IPS-18a (cell line): ENCODE data around the gene KCNQ1.

Experiments
- H3K27ac ChIP-seq: one replicate; pipeline ENCODE4 v1.5.1; 2013; ENCODE audit warnings: low read length
- H3K27me3 ChIP-seq: one replicate; pipeline ENCODE4 v1.6.1; 2013; ENCODE audit warnings: mild to moderate bottlenecking, low read length; ENCODE audit not compliant: control insufficient read depth, insufficient read depth
- H3K36me3 ChIP-seq: one replicate; pipeline ENCODE4 v1.6.1; 2013; ENCODE audit warnings: low read depth, low read length; ENCODE audit not compliant: control insufficient read depth
- H3K4me1 ChIP-seq: one replicate; pipeline ENCODE4 v1.6.1; 2013; ENCODE audit warnings: low read depth, low read length; ENCODE audit not compliant: control insufficient read depth
- H3K4me3 ChIP-seq: one replicate; pipeline ENCODE4 v1.5.1; 2013; ENCODE audit warnings: low read length
- H3K9ac ChIP-seq: one replicate; pipeline ENCODE4 v1.6.1; 2013; ENCODE audit warnings: mild to moderate bottlenecking, low read length, moderate library complexity
- H3K9me3 ChIP-seq: one replicate; pipeline ENCODE4 v1.6.1; 2013; ENCODE audit warnings: low read depth, low read length; ENCODE audit not compliant: control insufficient read depth

Gene KCNQ1

GRCh38 chr11:2816523-2816922, 371.7 kb downstream of the KCNQ1 start:
- Histone ChIP-seq H3K27me3 (peaks cover 21% of the 10 kb centered on the region), H3K9ac (no peak overlapping the region), H3K4me3 (no peak overlapping the region), H3K36me3 (no peaks in the 10 kb centered on the region), H3K4me1 (peaks cover 9% of the 10 kb centered on the region), H3K27ac (no peak overlapping the region), H3K9me3 (no peaks in the 10 kb centered on the region)

GRCh38 chr11:2816941-2817421, 372.2 kb downstream of the KCNQ1 start:
- Histone ChIP-seq H3K27me3 (peaks cover 18% of the 10 kb centered on the region), H3K9me3 (no peaks in the 10 kb centered on the region)

GRCh38 chr11:2817431-2817830, 372.6 kb downstream of the KCNQ1 start:
- H3K27me3 ChIP-seq: peaks cover 14% of the 10 kb centered on the region

More at GRCh38 chr11:2816941-2817421, 372.2 kb downstream of the KCNQ1 start:
- no peaks in the 10 kb centered on the region for H3K36me3 ChIP-seq
- H3K4me3 ChIP-seq: no peak overlapping the region
- H3K9ac ChIP-seq: no peak overlapping the region
- peaks cover 7% of the 10 kb centered on the region for H3K4me1 ChIP-seq
- H3K27ac ChIP-seq: no peak overlapping the region

GRCh38 chr11:2818021-2818420, 373.2 kb downstream of the KCNQ1 start:
- H3K4me1 ChIP-seq: peaks cover 4% of the 10 kb centered on the region
- no peak overlapping the region for H3K27ac ChIP-seq
- peaks cover 13% of the 10 kb centered on the region for H3K27me3 ChIP-seq
- no peaks in the 10 kb centered on the region for H3K9me3 ChIP-seq
- no peak overlapping the region for H3K9ac ChIP-seq
- H3K36me3 ChIP-seq: no peaks in the 10 kb centered on the region
- no peak overlapping the region for H3K4me3 ChIP-seq

More at GRCh38 chr11:2817431-2817830, 372.6 kb downstream of the KCNQ1 start:
- Histone ChIP-seq H3K4me3 (no peak overlapping the region), H3K27ac (no peak overlapping the region), H3K4me1 (peaks cover 4% of the 10 kb centered on the region), H3K9me3 (no peaks in the 10 kb centered on the region), H3K36me3 (no peaks in the 10 kb centered on the region), H3K9ac (no peak overlapping the region)

GRCh38 chr11:2818503-2818902, 373.7 kb downstream of the KCNQ1 start:
- no peaks in the 10 kb centered on the region for H3K9me3 ChIP-seq
- H3K27ac ChIP-seq: no peak overlapping the region
- H3K4me3 ChIP-seq: no peak overlapping the region
- peaks cover 12% of the 10 kb centered on the region for H3K27me3 ChIP-seq
- no peak overlapping the region for H3K9ac ChIP-seq
- H3K36me3 ChIP-seq: no peaks in the 10 kb centered on the region
- peaks cover 4% of the 10 kb centered on the region for H3K4me1 ChIP-seq

GRCh38 chr11:2819316-2819715, 374.5 kb downstream of the KCNQ1 start:
- Histone ChIP-seq H3K4me3 (no peak overlapping the region), H3K4me1 (peaks cover 4% of the 10 kb centered on the region), H3K27me3 (peaks cover 9% of the 10 kb centered on the region), H3K9ac (no peak overlapping the region), H3K36me3 (no peaks in the 10 kb centered on the region), H3K27ac (no peak overlapping the region), H3K9me3 (no peaks in the 10 kb centered on the region)

GRCh38 chr11:2820976-2821375, 376.2 kb downstream of the KCNQ1 start:
- Histone ChIP-seq H3K9me3 (no peaks in the 10 kb centered on the region), H3K9ac (no peak overlapping the region), H3K27me3 (peaks cover 13% of the 10 kb centered on the region), H3K27ac (no peak overlapping the region), H3K36me3 (no peaks in the 10 kb centered on the region), H3K4me1 (peaks cover 10% of the 10 kb centered on the region), H3K4me3 (no peak overlapping the region)

GRCh38 chr11:2821891-2822290, 377.1 kb downstream of the KCNQ1 start:
- H3K36me3 ChIP-seq: no peaks in the 10 kb centered on the region
- no peak overlapping the region for H3K9ac ChIP-seq
- H3K27ac ChIP-seq: no peak overlapping the region
- peaks cover 8% of the 10 kb centered on the region for H3K27me3 ChIP-seq
- H3K9me3 ChIP-seq: no peaks in the 10 kb centered on the region
- H3K4me1 ChIP-seq: peaks cover 15% of the 10 kb centered on the region
- H3K4me3 ChIP-seq: no peak overlapping the region

- no peak overlapping the region for H3K27ac ChIP-seq
- H3K4me3 ChIP-seq: no peak overlapping the region
- H3K27me3 ChIP-seq: peaks cover 14% of the 10 kb centered on the region
- H3K9me3 ChIP-seq: no peaks in the 10 kb centered on the region
- no peaks in the 10 kb centered on the region for H3K36me3 ChIP-seq
- H3K9ac ChIP-seq: no peak overlapping the region
- H3K4me1 ChIP-seq: peaks cover 13% of the 10 kb centered on the region
Measured at GRCh38 chr11:2824851-2825250, 380.0 kb downstream of the KCNQ1 start.

GRCh38 chr11:2825261-2825888, 380.6 kb downstream of the KCNQ1 start:
- no peak overlapping the region for H3K9ac ChIP-seq
- H3K27me3 ChIP-seq: peaks cover 14% of the 10 kb centered on the region
- H3K36me3 ChIP-seq: no peaks in the 10 kb centered on the region
- no peaks in the 10 kb centered on the region for H3K9me3 ChIP-seq
- peaks cover 13% of the 10 kb centered on the region for H3K4me1 ChIP-seq
- no peak overlapping the region for H3K27ac ChIP-seq
- no peak overlapping the region for H3K4me3 ChIP-seq

- Histone ChIP-seq H3K27me3 (peaks cover 14% of the 10 kb centered on the region), H3K27ac (no peak overlapping the region), H3K4me3 (no peak overlapping the region), H3K36me3 (no peaks in the 10 kb centered on the region), H3K4me1 (peaks cover 13% of the 10 kb centered on the region), H3K9ac (no peak overlapping the region), H3K9me3 (no peaks in the 10 kb centered on the region)
Measured at GRCh38 chr11:2825889-2826678, 381.3 kb downstream of the KCNQ1 start.
